GM12892 (cell line): Measurements from ENCODE around the gene ARFGEF3.

ENCODE experiments used
- POLR2A ChIP-seq: IDR thresholded peaks from 2 replicates; pipeline ENCODE4 v1.6.1; 2011; ENCODE audit warnings: low read depth, low read length, control low read depth
- POLR2AphosphoS5 ChIP-seq: IDR thresholded peaks from 2 replicates; pipeline ENCODE4 v1.6.1; 2011; ENCODE audit warnings: low read depth, low read length, control low read depth
- TAF1 ChIP-seq: IDR thresholded peaks from 2 replicates; pipeline ENCODE4 v1.6.1; 2011; ENCODE audit warnings: low read depth, mild to moderate bottlenecking, control low read depth, low read length, borderline replicate concordance

GRCh38 chr6:138205437-138206094, 43.8 kb downstream of the ARFGEF3 start:
- no peak for TF ChIP-seq TAF1
- TF ChIP-seq POLR2A, result no peak
- TF ChIP-seq POLR2AphosphoS5, result no peak
